Jurkat, Clone E6-1 (cell line): ENCODE measurements around the gene PANK3.
"Not testable (repeated sequence)": the region's sequence is repeated elsewhere in the genome, so short reads cannot be mapped to it uniquely, and the experiment has no call there.

Experiments
- DNase-seq: peaks from one replicate; pipeline ENCODE4 v3.0.0-alpha.2; 2011; ENCODE audit warnings: low read depth, low spot score
- H3K4me3 ChIP-seq: 2 replicates; pipeline ENCODE4 v1.5.1; 2011; ENCODE audit warnings: mild to moderate bottlenecking, low read length, control low read depth, moderate library complexity

Gene PANK3

DNA sequence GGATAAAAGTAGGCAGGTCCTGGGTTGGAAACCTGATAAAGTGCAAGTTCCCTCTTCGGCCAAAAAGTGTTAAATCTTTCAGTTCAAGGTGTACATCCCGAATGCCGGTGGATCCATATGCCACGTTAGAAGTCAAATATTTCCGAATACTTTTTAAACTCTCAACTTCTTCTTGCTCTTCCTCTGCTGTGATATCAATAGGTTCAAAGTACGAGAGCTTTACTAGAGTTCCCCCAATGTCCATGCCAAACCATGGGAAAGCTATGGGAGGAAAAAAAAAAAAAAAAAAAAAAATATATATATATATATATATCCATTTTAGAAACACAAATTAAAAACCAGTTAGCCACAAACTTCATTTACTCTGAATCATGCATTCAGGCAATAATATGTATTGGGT, 10.4 kb downstream of the PANK3 start:
- no peak overlapping the region for H3K4me3 ChIP-seq
- no peak for DNase-seq

- no peak for DNase-seq
- H3K4me3 ChIP-seq = no peak overlapping the region
Measured at GRCh38 chr5:168563959-168564358, 15.2 kb downstream of the PANK3 start.

DNA sequence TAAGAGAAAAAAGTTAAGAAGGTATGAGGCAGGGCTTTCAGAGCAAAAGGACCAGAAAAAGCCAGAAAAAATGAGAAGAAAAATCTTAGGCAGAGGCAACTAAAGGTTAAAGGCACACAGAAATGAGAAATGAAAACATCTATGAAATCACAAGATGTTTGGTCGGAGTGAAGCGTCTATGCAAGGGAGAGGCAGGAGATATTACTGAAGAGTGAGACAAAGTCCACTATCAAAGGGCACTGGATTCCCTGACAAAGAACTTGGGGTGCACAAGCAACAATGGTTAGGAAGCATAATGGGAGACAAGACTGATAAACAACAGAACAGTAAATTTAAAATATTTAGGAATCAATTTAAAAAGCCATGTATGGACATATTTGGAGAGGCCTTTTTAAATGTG, 16.9 kb downstream of the PANK3 start:
- no peak overlapping the region for H3K4me3 ChIP-seq
- DNase-seq = no peak

DNA sequence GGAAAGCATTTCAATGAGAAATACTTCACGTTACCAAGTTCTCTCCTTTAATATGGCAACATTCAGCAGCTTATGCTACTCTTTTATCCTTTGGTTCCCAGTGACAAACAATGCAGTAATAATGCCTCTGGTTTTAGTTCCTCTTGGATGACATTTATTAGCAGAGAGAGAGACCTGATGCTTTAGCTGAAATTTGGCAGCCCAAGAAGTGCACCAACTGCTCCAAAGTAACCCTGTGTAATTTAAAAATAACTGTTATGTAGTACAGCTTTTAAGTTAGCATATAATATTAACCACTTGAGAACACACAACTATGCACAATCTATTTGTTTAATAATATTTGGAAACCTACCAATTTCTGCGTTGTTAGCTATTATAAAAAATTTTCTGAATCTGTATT, 21.8 kb downstream of the PANK3 start:
- H3K4me3 ChIP-seq = no peak overlapping the region
- DNase-seq = no peak

GRCh38 chr5:168553377-168554130, 25.6 kb downstream of the PANK3 start:
- no peak overlapping the region for H3K4me3 ChIP-seq
- DNase-seq = no peak

- no peak for DNase-seq
- no peak overlapping the region for H3K4me3 ChIP-seq
Measured at GRCh38 chr5:168552146-168552545, 27.0 kb downstream of the PANK3 start.

DNA sequence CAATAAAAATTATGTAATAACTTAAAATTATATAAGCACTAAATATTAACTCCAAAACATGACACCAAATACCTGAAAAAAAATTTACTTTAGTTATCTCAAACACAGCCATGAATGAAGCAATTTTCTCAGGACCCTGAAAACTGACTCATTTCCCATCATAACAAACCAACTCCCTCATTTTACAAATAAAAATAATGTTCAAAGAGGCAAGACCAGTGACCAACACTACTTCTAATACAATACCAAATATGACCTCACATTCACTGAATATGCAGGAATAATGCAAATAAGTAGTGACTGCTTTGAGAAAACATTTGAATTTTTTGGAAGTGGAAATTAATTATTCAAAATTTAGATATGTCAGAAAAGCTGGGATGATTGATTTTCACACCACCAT, 28.5 kb downstream of the PANK3 start:
- DNase-seq = no peak

GRCh38 chr5:168549554-168549953, 29.6 kb downstream of the PANK3 start:
- DNase-seq = no peak
- H3K4me3 ChIP-seq = no peak overlapping the region

More for the DNA sequence above, 28.5 kb downstream of the PANK3 start:
- no peak overlapping the region for H3K4me3 ChIP-seq

DNA sequence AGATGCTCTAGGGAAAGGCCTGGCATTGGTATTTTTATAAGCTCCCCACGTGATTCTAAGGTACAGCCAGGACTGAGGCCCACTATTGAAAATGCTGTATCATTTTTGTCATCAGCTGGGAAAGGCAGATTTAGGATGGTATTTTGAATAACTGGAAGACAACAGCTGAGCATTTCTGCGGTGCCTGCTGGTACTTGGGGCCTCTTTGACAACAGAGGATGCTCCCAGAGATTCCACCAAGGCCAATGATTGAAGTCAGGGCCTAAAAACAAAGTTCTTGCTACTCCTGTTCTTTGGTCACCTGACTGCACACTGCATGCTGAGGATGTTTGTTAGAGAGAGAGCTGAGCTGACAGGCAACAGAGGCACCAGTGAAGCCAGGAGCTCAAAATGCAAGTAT, 42.0 kb downstream of the PANK3 start:
- no peak for DNase-seq
- H3K4me3 ChIP-seq = no peak overlapping the region

- DNase-seq, H3K4me3 ChIP-seq: not testable (repeated sequence)
Measured at GRCh38 chr5:168534351-168534750, 44.8 kb downstream of the PANK3 start.

DNA sequence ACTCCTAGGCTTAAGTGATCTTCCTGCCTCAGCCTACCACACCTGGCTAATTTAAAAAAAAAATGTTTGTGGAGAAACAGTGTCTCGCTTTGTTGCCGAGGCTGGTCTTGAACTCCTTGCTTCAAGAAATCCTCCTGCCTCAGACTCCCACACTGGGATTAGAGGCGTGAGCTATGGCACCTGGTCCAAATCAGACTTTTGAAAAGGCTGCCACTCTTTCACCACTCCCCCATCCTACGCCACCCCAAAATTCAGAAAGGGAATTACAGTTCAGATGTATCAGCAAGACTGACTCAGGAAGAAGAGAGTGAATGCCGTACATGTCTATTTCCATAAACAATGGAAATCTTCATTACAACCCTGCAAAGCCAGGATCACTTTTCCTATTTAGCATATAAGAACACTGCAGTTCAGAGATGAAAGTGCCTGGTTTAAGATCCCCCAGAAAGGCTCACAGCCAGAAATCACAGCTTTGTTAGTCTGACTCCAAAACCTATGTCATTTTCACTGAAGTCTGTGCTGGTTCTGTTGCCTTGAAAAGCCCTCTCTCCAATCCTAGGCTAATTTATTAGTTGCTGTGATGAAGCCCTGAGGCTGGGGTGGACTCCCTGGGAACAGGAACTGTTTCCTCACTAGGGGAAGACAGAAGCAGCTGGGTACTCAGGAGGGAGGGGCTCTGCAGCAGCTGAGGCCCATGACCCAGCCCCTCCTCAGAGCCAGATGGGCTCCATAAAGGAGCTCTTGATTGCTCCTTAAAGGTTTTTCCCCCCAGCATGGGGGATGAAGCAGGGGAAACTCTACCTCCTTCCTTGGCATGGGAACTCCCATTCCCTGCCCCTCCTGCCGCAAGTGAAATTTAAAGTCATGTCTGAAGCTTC, 46.9 kb downstream of the PANK3 start:
- DNase-seq = no peak

DNA sequence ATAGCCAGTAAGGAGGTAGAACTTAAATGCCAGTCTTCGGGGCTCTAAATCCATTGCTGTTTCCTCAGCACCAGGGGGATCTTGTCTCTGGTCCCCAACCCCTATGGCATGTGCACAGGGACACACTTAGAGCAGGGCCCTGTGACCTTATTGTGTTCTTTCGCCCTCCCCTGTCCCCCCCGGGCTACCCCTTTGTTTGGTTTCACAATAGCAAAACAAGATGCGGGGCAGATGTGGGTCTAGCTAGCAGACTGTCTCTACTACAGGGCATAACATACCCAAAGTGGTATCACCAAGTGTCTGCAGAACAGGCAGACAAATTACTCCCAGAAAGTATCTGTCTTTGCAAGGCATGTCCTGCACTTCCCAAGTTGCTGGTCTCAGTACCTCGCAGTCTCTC, 48.0 kb downstream of the PANK3 start:
- DNase-seq = no peak
- H3K4me3 ChIP-seq = no peak overlapping the region

More for the DNA sequence above, 46.9 kb downstream of the PANK3 start:
- H3K4me3 ChIP-seq = no peak overlapping the region

GRCh38 chr5:168530621-168531150, 48.5 kb downstream of the PANK3 start:
- no peak for DNase-seq
- H3K4me3 ChIP-seq = no peak overlapping the region

- no peak overlapping the region for H3K4me3 ChIP-seq
Measured at GRCh38 chr5:168529374-168530234, 49.6 kb downstream of the PANK3 start.

GRCh38 chr5:168528521-168529373, 50.4 kb downstream of the PANK3 start, which contains the start of gene FBLL1:
Gene FBLL1, plus strand, starts transcription at chr5:168529305. Its CDS starts 200 bp downstream, at chr5:168529505.
- H3K4me3 ChIP-seq = no peak within 1 kb of the TSS
- no peak for DNase-seq

More at GRCh38 chr5:168529374-168530234, 49.6 kb downstream of the PANK3 start:
- DNase-seq = no peak

- H3K4me3 ChIP-seq = no peak overlapping the region
- no peak for DNase-seq
Measured at GRCh38 chr5:168527756-168528295, 51.3 kb downstream of the PANK3 start.

GRCh38 chr5:168525856-168526255, 53.3 kb downstream of the PANK3 start:
- DNase-seq = no peak

GRCh38 chr5:168513861-168514428, 65.2 kb downstream of the PANK3 start:
- no peak overlapping the region for H3K4me3 ChIP-seq
- no peak for DNase-seq

More at GRCh38 chr5:168525856-168526255, 53.3 kb downstream of the PANK3 start:
- no peak overlapping the region for H3K4me3 ChIP-seq
